NCI-H1436 treated with DMSO at 0.1 percent for 48 hours (cell line): ENCODE measurements around the gene CENPB.

Source experiments
- DNase-seq: peaks from one replicate; lab custom pipeline; 2025; lab: John Stamatoyannopoulos, UW

Gene CENPB

DNA sequence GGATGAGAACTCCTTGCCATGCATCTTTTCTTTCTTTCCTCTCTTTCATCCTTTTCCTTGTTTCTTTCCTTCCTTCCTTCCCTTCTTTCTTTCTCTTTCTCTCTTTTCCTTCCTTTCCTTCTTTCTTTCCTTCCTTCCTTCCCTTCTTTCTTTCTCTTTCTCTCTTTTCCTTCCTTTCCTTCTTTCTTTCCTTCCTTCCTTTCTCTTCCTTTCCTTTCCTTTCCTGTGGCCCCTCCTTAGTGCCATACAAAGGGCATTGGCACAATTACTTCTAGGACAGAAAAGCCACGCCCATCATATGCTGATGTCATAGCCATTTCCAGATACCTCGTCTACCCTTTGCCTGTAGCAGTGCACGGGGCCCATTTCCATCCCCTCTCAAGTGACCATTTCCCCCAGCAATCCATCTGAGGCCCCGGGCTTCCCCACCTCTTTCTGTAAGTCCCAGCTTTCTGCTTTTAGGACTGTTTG is 2.2 kb upstream of the CENPB start:
- DNase-seq: no peak

DNA sequence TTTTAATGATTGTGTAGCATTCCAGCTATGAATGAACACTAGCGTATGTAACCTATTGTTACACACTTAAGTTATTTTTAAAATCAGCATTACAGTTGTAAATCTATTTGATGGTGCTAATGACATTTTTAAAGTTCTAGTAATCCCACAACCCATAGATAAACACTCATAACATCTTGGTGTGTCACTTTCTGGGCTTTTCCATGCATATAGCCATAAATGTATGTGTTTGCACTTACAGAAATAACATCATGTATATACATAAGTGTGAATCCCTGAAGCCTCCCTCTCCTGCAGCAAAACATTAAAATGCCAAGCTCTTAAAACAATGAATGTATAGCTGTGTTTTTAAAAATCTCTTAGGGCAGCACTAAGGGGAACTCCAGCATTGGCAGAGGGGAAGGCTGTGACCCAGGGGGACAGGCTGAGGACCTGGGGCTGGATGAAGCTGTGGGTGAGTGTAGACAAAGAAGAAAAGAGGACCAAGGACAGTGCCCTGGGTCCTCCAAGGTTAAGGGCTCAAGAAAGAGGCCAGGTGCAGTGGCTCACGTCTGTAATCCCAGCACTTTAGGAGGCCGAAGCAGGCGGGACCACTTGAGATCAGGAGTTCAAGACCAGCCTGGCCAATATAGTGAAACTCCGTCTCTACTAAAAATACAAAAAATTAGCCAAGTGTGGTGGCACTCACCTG is 929 bp upstream of the CENPB start:
- DNase-seq: no peak

GRCh38 chr20:3786126-3786484 is 435 bp downstream of the CENPB start:
- no peak for DNase-seq

- DNase-seq: no peak
Observed at GRCh38 chr20:3785240-3786125, 1.1 kb downstream of the CENPB start.

DNA sequence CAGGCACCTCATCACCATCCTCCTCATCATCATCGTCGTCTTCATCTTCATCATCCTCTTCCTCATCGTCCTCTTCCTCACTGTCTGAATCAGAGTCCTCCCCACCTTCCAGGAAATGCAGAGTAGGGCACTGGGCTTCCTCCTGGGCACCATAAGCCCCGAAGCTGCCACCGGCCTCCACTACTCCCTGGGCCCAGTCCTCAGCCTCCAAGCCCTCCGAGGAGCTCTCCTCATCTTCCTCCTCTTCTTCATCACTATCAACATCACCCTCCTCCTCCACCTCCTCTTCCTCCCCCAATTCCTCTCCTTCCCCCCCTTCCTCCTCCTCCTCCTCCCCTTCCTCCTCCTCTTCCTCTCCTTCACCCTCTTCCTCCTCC is 1.7 kb downstream of the CENPB start:
- DNase-seq: no peak

DNA sequence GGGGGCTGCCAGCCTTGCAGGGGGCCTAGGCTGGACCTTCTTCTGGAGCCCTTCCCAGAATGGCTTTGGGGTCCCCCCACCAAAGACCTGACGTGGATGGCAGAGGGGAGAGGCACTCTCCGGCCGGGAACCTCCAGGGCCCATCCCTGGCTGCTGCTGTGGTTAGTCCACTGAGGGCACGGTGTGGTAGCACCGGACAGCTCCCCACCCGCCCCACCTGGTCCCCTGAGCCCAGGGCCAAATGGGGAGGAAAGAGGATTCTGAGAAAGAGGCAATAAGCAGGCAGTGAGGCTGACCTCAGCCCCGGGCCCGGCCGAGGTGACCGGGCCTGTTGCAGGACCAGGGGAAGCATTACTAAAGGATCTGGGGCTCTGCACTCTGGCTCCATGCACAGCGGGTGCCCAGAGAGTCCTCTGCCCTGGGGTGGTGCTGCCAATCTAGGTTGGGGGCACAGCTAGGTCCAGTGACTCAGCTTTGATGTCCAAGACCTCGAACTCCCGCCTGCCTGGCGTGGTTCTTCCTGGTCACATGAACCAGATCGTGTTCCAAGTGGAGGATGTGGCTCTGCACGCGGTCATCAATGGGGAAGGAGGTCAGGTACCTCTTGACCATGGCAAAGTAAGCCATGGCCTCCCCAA is 2.2 kb downstream of the CENPB start:
- no peak for DNase-seq

DNA sequence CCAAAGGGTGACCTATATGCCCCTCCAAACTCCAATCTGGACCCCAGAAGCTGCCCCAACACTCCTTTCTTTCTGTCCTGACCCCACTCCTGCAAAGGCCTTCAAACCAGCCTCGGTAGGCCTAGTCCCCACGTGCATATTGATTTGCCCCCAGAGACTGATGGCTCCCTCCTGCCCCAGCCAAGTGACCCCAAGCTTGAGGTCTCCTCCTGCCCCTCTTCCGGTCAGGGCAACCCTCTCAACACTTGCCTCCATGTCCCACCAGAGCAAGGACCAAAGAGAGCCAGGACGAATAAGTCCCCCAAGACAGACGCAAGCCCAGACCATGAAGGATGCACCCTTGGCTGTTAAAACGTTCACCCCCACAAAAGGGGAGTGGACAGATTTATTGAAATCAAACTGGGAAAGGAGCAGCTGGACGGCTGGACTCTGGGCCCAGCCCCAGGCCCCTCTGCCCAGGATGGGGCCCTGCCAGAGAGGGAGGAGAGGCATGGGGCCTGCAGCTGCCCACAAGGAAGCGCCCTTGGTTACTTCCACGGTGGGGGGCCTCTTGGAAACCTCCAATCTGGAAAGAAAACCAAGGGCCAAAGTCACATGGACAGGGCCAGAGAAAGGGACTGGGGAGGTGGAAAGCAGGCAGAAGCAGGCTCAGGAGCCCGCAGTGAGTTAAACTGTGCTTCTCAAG is 2.9 kb downstream of the CENPB start:
- no peak for DNase-seq

- DNase-seq: no peak
Observed at GRCh38 chr20:3783068-3783489, 3.5 kb downstream of the CENPB start.

- DNase-seq: no peak
Observed at GRCh38 chr20:3782597-3782996, 3.9 kb downstream of the CENPB start.

- DNase-seq: no peak
Observed at GRCh38 chr20:3781153-3781910, 5.2 kb downstream of the CENPB start, which contains the start of gene SPEF1. Gene SPEF1 (minus strand): TSS chr20:3781448. CDS start chr20:3781287, 161 bp downstream.

GRCh38 chr20:3778976-3779375 is 7.6 kb downstream of the CENPB start:
- no peak for DNase-seq

DNA sequence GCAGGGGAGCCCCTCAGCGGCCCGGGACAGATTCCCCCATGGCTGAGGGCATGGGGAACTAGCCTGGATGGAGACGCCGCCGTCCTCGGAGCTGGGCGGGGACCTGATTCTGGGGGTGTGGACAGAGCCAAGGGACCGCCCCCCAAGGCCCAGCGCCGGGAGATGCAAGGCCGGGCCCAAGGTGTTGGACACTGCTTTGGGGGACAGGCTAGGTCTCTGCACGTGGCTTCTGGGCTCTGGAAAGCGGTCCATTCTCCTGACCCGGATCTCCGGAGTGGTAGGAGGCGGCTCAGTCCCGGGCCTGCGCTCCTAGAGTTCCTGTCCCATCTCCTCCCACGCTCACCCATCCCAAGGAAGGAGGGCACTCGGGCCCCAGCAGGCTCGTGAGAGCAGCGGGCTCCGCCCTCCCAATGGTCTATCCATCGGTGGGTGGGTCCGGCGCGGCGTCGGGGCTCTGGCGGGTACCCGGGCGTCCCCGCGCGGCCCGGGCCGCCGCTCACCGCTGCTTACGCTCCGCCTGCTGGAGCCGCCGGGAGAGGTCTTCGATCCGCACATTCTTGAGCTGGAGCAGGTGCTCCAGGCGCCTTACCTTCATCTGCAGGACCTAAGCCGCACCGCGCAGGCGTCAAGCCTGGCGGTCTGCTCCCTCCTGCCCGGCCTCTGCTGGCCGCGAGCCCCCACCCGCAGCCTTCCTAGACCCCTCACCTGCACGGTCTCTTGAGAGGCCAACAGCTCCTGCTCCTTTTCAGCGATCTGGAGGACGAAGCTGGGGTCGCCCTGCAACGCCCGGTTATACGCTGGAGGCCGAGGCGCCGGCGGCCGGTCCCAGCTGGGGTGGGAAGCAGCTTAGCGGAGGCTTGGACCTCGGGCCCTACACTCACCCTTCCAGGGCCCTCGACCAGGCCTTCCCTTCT is 8.6 kb downstream of the CENPB start:
- no peak for DNase-seq

- DNase-seq: no peak
Observed at GRCh38 chr20:3777381-3777715, 9.2 kb downstream of the CENPB start.

DNA sequence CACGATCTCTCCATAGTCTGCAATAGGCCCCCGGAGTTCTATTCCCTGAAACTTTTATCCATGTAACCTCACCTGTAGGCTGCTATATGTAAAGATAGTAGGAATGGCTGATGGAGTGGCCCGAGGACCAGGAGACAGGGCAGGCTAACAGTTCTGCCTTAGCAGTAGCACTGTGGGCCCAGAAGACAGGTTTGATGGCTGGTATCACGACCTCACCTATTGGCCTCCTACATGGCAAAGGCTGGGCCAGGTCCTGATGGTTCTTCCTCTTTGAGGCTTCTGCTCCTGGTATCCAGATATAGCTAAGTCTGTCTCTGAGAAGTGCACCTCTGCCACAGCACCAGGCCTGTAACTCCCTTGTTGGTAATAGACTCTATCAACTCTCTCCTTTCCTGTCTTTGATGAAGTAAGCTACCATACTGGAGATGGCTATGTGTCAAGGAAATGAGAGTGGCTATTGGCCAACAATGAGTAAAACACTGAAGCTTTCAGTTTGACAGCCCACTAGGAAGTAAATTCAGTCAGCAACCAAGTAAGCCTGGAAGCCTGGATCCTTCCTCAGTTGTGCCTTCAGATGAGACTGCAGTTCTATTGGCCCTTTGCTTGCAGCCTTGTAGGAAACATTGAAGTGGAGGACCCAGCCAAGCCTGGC is 11.0 kb downstream of the CENPB start:
- no peak for DNase-seq

- DNase-seq: no peak
Observed at GRCh38 chr20:3771552-3772058, 14.9 kb downstream of the CENPB start.

- DNase-seq: peak; percentile 42
Observed at GRCh38 chr20:3768342-3769130, 18.0 kb downstream of the CENPB start.

- DNase-seq: peak; percentile 92
Observed at GRCh38 chr20:3767427-3768341, 18.9 kb downstream of the CENPB start, which contains the start of gene ADISSP. Gene ADISSP (minus strand): TSS chr20:3767753. CDS start chr20:3760100, 7,653 bp downstream.

- DNase-seq: no peak
Observed at GRCh38 chr20:3767110-3767426, 19.5 kb downstream of the CENPB start.
